Keratinocyte (primary cell): ENCODE measurements around the gene TJP2. TPM values are rescaled to one million over a fixed set of nuclear protein-coding genes. Genes with fewer than 3 reads are reported as not detected.

Source experiments
- DNase-seq: peaks from one replicate; pipeline ENCODE4 v3.0.0-alpha.2; 2011; ENCODE audit warnings: low read depth, missing footprints, low spot score
- FAIRE-seq: peaks from 2 replicates; lab custom pipeline; 2011; peaks lifted over from hg19 to GRCh38; lab: Jason Lieb, UNC
- H2AFZ ChIP-seq: 2 replicates; pipeline ENCODE4 v1.6.0; 2012; ENCODE audit warnings: low read length, control low read depth, inconsistent platforms; ENCODE audit not compliant: control insufficient read depth
- H3K27ac ChIP-seq: 2 replicates; pipeline ENCODE4 v1.5.1; 2011; ENCODE audit warnings: low read length; ENCODE audit not compliant: control insufficient read depth, insufficient read depth
- H3K27me3 ChIP-seq: 3 replicates; pipeline ENCODE4 v1.6.0; 2011; ENCODE audit warnings: low read length; ENCODE audit not compliant: control insufficient read depth, insufficient read depth; ENCODE audit errors: extremely low read depth
- H3K36me3 ChIP-seq, 2 experiments: 2 replicates in 1 of 2; 3 replicates in 1 of 2; pipeline ENCODE4 v1.5.1; 2011; ENCODE audit warnings: low read length in 2 of 2, mild to moderate bottlenecking in 1 of 2; ENCODE audit not compliant: control insufficient read depth in 2 of 2, insufficient read depth in 2 of 2; ENCODE audit errors: extremely low read depth in 1 of 2
- H3K4me1 ChIP-seq: 3 replicates; pipeline ENCODE4 v1.5.1; 2011; ENCODE audit warnings: low read length; ENCODE audit not compliant: control insufficient read depth, insufficient read depth; ENCODE audit errors: extremely low read depth
- H3K4me2 ChIP-seq: 3 replicates; pipeline ENCODE4 v1.6.0; 2011; ENCODE audit warnings: low read depth, low read length; ENCODE audit not compliant: control insufficient read depth, insufficient read depth; ENCODE audit errors: extremely low read depth
- H3K4me3 ChIP-seq, 3 experiments: fragments of 200-600 bp in 1 of 3; sonication (generic) in 1 of 3; 2 replicates in 2 of 3; 3 replicates in 1 of 3; pipeline ENCODE4 v1.5.1; 2011 to 2016; ENCODE audit warnings: low read length in 3 of 3, mild to moderate bottlenecking in 3 of 3, control low read depth in 2 of 3, inconsistent platforms in 1 of 3, low read depth in 1 of 3, mixed read lengths in 1 of 3, mixed run types in 1 of 3, moderate library complexity in 1 of 3; ENCODE audit not compliant: control insufficient read depth in 2 of 3, insufficient read depth in 2 of 3; ENCODE audit errors: extremely low read depth in 1 of 3
- H3K79me2 ChIP-seq: 2 replicates; pipeline ENCODE4 v1.6.0; 2012; ENCODE audit warnings: low read length; ENCODE audit not compliant: control insufficient read depth, insufficient read depth
- H3K9ac ChIP-seq: 3 replicates; pipeline ENCODE4 v1.6.0; 2011; ENCODE audit warnings: low read length; ENCODE audit not compliant: control insufficient read depth, insufficient read depth; ENCODE audit errors: extremely low read depth
- H3K9me1 ChIP-seq: 3 replicates; pipeline ENCODE4 v1.6.0; 2011; ENCODE audit warnings: low read length; ENCODE audit not compliant: control insufficient read depth, insufficient read depth; ENCODE audit errors: extremely low read depth
- H3K9me3 ChIP-seq: 2 replicates; pipeline ENCODE4 v1.5.1; 2012; ENCODE audit warnings: low read depth, low read length; ENCODE audit not compliant: control insufficient read depth
- H4K20me1 ChIP-seq: 3 replicates; pipeline ENCODE4 v1.6.0; 2011; ENCODE audit warnings: low read length; ENCODE audit not compliant: control insufficient read depth, insufficient read depth; ENCODE audit errors: extremely low read depth
- EZH2 ChIP-seq: IDR thresholded peaks from one replicate; pipeline ENCODE4 v1.6.1; 2012; ENCODE audit warnings: inconsistent platforms, mild to moderate bottlenecking, low read length, moderate library complexity
- dilution Hi-C: fragments of 300-500 bp; cut with MboI; formaldehyde crosslinking; loops from one replicate; pipeline ENCODE4 v1.7.0; 2020; ENCODE audit warnings: low sequenced_read_pairs; ENCODE audit not compliant: extremely low pct_ligation_motif_present
- polyA plus RNA-seq, 5 experiments: library from polyadenylated mRNA; depleted of rRNA in 3 of 5; stranded (reverse) in 3 of 5; stranded (forward) in 1 of 5; unstranded in 1 of 5; fragments of >200 nt; gene quantifications; 1 replicate in 1 of 5; 2 replicates in 3 of 5; 3 replicates in 1 of 5; pipeline versions ENCODE4 v1.2.1 to v1.2.3, GENCODE V29; 2011 to 2012; ENCODE audit warnings: missing spikeins in 2 of 5, low read depth in 1 of 5, low replicate concordance in 1 of 5
- TF ChIP-seq, protein P1 (sequence below), 3 experiments: IDR thresholded peaks in 1 of 3; conservative IDR thresholded peaks in 1 of 3; optimal IDR thresholded peaks in 1 of 3; 2 replicates in 2 of 3; 3 replicates in 1 of 3; pipeline versions ENCODE3 to v1.5.1; 2011; ENCODE audit warnings: low read length in 3 of 3, mild to moderate bottlenecking in 3 of 3, moderate library complexity in 2 of 3, control low read depth in 1 of 3, inconsistent platforms in 1 of 3; ENCODE audit not compliant: insufficient read depth in 2 of 3; ENCODE audit errors: extremely low read depth in 1 of 3

TJP2 gene
- polyA plus RNA-seq, 1 donor (not counting 4 experiments of a cell fraction or from before 2014, with no cell fraction given): 74.8 TPM

DNA sequence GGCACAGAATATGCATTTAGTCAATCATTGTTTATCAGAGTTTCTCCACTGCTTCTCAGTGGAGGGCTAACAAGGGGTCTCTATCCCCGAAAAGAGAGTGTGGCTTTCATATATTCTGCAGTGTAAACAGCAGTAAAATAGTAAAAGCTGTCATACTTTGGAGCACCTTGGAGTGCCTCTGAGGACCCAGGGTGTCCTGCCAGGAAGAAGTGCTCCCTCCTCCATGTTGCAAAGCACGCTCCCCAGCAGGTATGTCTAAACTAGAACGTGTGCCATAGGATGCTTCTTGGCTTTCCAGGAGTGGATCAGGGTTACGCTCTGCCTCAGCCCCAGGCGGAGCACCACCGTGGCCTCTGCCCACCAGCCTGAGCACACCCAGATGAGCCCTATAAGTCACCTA lies 8.5 kb upstream of the TJP2 start:
- Histone ChIP-seq H3K36me3 (peaks cover 4 to 5% of the 10 kb centered on the region in 2 experiments), H3K9me1 (no peaks in the 10 kb centered on the region), H2AFZ (no peak overlapping the region), H3K27ac (no peak overlapping the region), H3K4me2 (no peak overlapping the region), H3K9ac (no peak overlapping the region), H3K9me3 (no peaks in the 10 kb centered on the region), H4K20me1 (no peaks in the 10 kb centered on the region), H3K4me1 (peaks cover 19% of the 10 kb centered on the region), H3K27me3 (no peaks in the 10 kb centered on the region), H3K79me2 (peaks cover 5% of the 10 kb centered on the region), H3K4me3 (no peak overlapping the region)
- no peak for TF ChIP-seq EZH2
- TF ChIP-seq, protein P1, sequence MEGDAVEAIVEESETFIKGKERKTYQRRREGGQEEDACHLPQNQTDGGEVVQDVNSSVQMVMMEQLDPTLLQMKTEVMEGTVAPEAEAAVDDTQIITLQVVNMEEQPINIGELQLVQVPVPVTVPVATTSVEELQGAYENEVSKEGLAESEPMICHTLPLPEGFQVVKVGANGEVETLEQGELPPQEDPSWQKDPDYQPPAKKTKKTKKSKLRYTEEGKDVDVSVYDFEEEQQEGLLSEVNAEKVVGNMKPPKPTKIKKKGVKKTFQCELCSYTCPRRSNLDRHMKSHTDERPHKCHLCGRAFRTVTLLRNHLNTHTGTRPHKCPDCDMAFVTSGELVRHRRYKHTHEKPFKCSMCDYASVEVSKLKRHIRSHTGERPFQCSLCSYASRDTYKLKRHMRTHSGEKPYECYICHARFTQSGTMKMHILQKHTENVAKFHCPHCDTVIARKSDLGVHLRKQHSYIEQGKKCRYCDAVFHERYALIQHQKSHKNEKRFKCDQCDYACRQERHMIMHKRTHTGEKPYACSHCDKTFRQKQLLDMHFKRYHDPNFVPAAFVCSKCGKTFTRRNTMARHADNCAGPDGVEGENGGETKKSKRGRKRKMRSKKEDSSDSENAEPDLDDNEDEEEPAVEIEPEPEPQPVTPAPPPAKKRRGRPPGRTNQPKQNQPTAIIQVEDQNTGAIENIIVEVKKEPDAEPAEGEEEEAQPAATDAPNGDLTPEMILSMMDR (optimal IDR thresholded peaks at IDR 0.05 in 1 of 3, IDR thresholded peaks at IDR 0.05 in 1 of 3, conservative IDR thresholded peaks at IDR 0.05 in 1 of 3; ENCODE audit: extremely low read depth in 1 of 3, insufficient read depth in 2 of 3, low read length in 3 of 3): no peak
- FAIRE-seq: no peak
- no peak for DNase-seq
- dilution Hi-C loops: no loop called here

DNA sequence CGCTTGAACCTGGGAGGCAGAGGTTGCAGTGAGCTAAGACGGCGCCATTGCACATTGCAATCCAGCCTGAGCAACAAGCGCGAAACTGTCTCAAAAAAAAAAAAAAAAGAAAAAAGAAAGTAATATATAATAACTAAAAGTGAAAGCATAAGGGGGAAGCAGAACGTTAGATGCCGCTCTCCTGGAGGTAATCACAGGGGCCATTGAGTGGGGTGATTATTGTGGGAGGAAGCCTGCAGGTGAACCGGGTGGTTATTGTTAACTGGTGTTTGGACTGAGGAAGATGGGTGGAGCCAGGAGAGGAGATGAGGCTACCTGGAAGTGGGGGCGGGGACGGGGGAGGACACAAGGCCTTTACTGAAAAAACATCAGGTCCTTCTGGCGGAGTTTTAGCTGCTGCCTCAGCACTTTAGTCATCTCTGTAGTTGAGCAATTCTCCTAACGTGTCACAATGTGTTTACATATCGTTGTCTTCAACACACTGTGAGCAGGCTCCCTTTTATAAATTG lies 5.3 kb upstream of the TJP2 start:
- Histone ChIP-seq H3K4me1 (peaks cover 46% of the 10 kb centered on the region), H3K9me1 (no peaks in the 10 kb centered on the region), H3K9ac (peak overlapping the region; percentile 7), H2AFZ (no peak overlapping the region), H3K36me3 (peaks cover 2 to 4% of the 10 kb centered on the region in 2 experiments), H3K27me3 (no peaks in the 10 kb centered on the region), H3K9me3 (no peaks in the 10 kb centered on the region), H3K4me2 (peak overlapping the region; percentile 11), H3K79me2 (peaks cover 6% of the 10 kb centered on the region), H4K20me1 (no peaks in the 10 kb centered on the region), H3K4me3 (no peak overlapping the region), H3K27ac (peak overlapping the region; percentile 100)
- FAIRE-seq: peak; percentile 75
- no peak for TF ChIP-seq EZH2
- no peak for DNase-seq
- dilution Hi-C loops: no loop called here

DNA sequence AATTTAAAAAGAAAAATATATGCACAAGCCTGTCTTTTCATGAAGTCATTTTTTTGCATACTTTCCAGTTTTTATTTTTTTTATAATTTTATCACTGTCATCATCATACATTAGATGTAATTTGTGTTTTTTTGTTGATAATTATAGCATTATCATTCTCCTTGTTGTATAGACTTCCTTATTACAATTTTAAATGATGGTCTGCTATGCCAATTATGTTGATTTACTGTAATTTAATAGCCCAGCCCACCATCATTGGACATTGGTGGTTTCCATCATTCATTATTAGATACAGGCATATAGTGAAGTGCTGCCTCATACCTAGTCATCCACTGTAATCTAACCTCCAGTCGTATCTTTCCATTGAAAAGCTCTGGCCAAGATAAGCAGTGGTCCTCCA lies 3.8 kb upstream of the TJP2 start:
- peaks cover 46% of the 10 kb centered on the region for H3K4me1 ChIP-seq
- FAIRE-seq (no peak), DNase-seq (no peak)
- peak overlapping the region; percentile 100 for H3K27ac ChIP-seq
- H3K4me3 ChIP-seq: peak overlapping the region; percentile 10 to 34 (median 13)
- H3K9me3 ChIP-seq: no peaks in the 10 kb centered on the region
- TF ChIP-seq, protein P1 (optimal IDR thresholded peaks at IDR 0.05 in 1 of 3, IDR thresholded peaks at IDR 0.05 in 1 of 3, conservative IDR thresholded peaks at IDR 0.05 in 1 of 3; ENCODE audit: extremely low read depth in 1 of 3, insufficient read depth in 2 of 3, low read length in 3 of 3): no peak
- no peak for TF ChIP-seq EZH2
- H3K9ac ChIP-seq: peak overlapping the region; percentile 65
- H3K4me2 ChIP-seq: peak overlapping the region; percentile 75
- peaks cover 17% of the 10 kb centered on the region for H3K79me2 ChIP-seq
- H3K27me3 ChIP-seq: no peaks in the 10 kb centered on the region
- H3K36me3 ChIP-seq: peaks cover 2 to 4% of the 10 kb centered on the region in 2 experiments
- H2AFZ ChIP-seq: no peak overlapping the region
- no peaks in the 10 kb centered on the region for H4K20me1 ChIP-seq
- dilution Hi-C loops: no loop called here
- no peaks in the 10 kb centered on the region for H3K9me1 ChIP-seq
